ENCODE measurements around the gene HOXA13. TPM values are rescaled to one million over a fixed set of nuclear protein-coding genes. Genes with fewer than 3 reads are reported as not detected.

HOXA13 gene
- total RNA-seq, 1 experiment from 2014 or later, result 0.68 TPM

- Histone ChIP-seq H3K36me3 (ENCODE audit: control insufficient read depth, insufficient read depth, low read length) (no peaks in the 10 kb centered on the region), H3K4me1 (peaks cover 22% of the 10 kb centered on the region), H3K9me3 (no peaks in the 10 kb centered on the region), H3K27me3 (replicated peaks; ENCODE audit: control insufficient read depth, insufficient read depth, low read length) (no peaks in the 10 kb centered on the region), H3K4me3 (ENCODE audit: low read depth, low read length) (no peak overlapping the region)
- H3K36me3 Mint-ChIP-seq (ENCODE audit: insufficient read depth, unreplicated experiment), result no peaks in the 10 kb centered on the region
- no peak for TF ChIP-seq CTCF (IDR thresholded peaks at IDR 0.05; ENCODE audit: insufficient read depth in 1 of 2, low read depth in 1 of 2, low read length in 1 of 2, severe bottlenecking in 1 of 2, unreplicated experiment in 1 of 2)
- no TSS peak for BruUV-seq (replicated peaks)
- ChIA-PET CTCF (interaction anchor here (0.6 to 1.0 kb wide), 3 partner anchors 13 to 1346 kb away, joined by 3 to 6 read pairs (median 3); no protein-coding TSS in a partner anchor), POLR2A (no interaction called here)
- peaks cover 30% of the 10 kb centered on the region for H3K4me1 Mint-ChIP-seq (ENCODE audit: low read depth, unreplicated experiment)
- H3K27me3 Mint-ChIP-seq (ENCODE audit: insufficient read depth, unreplicated experiment), result peaks cover 4% of the 10 kb centered on the region
- no peak overlapping the region for H3K27ac Mint-ChIP-seq (ENCODE audit: unreplicated experiment)
- intact Hi-C loops (cut with micrococcal nuclease; ENCODE audit: unreplicated experiment), result no loop called here
- no peak overlapping the region for H3K4me3 Mint-ChIP-seq (ENCODE audit: unreplicated experiment)
- DNase-seq, result no peak
- no peaks in the 10 kb centered on the region for H3K9me3 Mint-ChIP-seq (ENCODE audit: unreplicated experiment)
Measured at GRCh38 chr7:27208998-27209397, 9.1 kb upstream of the HOXA13 start.

DNA sequence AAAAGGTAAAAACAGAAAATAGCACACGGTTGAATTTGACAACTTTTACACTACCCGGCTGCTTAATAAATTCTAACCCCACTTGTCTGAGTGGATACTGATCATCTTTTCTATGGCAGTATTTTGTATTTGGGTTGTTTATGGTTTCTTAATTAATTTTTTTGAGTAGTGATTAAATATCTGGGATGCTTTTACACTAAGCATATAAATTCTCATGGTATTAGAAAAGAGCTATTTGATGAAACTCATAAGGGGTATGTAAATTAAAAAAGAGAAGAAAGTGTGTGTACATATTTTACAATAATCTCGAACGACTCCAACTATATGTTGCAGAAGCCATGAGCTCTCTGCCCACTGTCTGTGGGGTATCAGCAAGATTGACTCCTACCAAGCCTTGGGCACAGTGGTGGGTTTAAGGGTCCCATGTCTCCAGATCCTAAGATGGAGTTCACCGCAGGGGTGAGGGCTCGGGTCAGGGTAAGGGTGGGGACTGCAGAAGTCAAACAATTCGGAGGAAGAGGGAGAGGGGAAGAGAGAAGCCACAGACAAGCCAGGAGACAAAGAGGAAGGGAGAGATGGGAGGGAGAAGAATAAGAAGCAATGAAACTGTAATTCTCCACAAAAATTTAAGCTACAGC lies 7.6 kb upstream of the HOXA13 start:
- BruUV-seq (replicated peaks), result no TSS peak

More for the DNA sequence above, 7.6 kb upstream of the HOXA13 start:
- ChIA-PET POLR2A (no interaction called here), CTCF (interaction anchor here (1.0 to 1.4 kb wide), 2 partner anchors 11 to 28 kb away, joined by 3 to 5 read pairs; no protein-coding TSS in a partner anchor)
- Mint-ChIP-seq H3K4me1 (ENCODE audit: low read depth, unreplicated experiment) (peaks cover 28% of the 10 kb centered on the region), H3K27ac (ENCODE audit: unreplicated experiment) (no peak overlapping the region), H3K4me3 (ENCODE audit: unreplicated experiment) (no peak overlapping the region), H3K9me3 (ENCODE audit: unreplicated experiment) (no peaks in the 10 kb centered on the region), H3K27me3 (ENCODE audit: insufficient read depth, unreplicated experiment) (peaks cover 5% of the 10 kb centered on the region), H3K36me3 (ENCODE audit: insufficient read depth, unreplicated experiment) (no peaks in the 10 kb centered on the region)
- H3K27me3 ChIP-seq (replicated peaks; ENCODE audit: control insufficient read depth, insufficient read depth, low read length), result no peaks in the 10 kb centered on the region; the same call in 1 of the 2 replicates
- no peak for TF ChIP-seq CTCF (IDR thresholded peaks at IDR 0.05; ENCODE audit: insufficient read depth in 1 of 2, low read depth in 1 of 2, low read length in 1 of 2, severe bottlenecking in 1 of 2, unreplicated experiment in 1 of 2)
- DNase-seq, result no peak
- no peak overlapping the region for H3K4me3 ChIP-seq (ENCODE audit: low read depth, low read length)
- intact Hi-C loops (cut with micrococcal nuclease; ENCODE audit: unreplicated experiment), result no loop called here
- H3K4me1 ChIP-seq, result peaks cover 22% of the 10 kb centered on the region
- H3K36me3 ChIP-seq (ENCODE audit: control insufficient read depth, insufficient read depth, low read length), result no peaks in the 10 kb centered on the region
- no peaks in the 10 kb centered on the region for H3K9me3 ChIP-seq

All from Caco-2 (cell line).